Measurements from ENCODE around the gene FH. TPM values are rescaled to one million over a fixed set of nuclear protein-coding genes. Genes with fewer than 3 reads are reported as not detected.

FH gene
- total RNA-seq, 1 donor from 2014 or later, result 53.6 TPM

DNA sequence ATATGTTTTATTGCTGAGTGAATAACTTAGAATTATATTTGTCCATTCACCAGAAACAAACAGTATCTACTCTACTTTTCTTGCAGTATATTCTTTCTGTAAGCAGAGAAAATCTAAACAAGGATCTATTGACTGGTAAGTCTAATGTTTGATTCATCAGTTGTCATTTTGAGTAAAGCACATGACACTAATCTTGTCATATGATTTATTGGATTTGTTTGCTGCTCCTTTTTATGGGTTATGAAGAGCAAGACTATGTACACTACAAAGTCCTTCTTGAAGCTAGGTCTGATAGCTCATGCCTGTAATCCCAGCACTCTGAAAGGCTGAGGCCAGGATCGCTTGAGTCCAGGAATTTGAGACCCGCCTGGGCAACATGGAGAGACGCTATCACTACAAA is 36.0 kb upstream of the FH start:
- no peak for DNase-seq (ENCODE audit: low read depth)
- TF ChIP-seq, protein P1, sequence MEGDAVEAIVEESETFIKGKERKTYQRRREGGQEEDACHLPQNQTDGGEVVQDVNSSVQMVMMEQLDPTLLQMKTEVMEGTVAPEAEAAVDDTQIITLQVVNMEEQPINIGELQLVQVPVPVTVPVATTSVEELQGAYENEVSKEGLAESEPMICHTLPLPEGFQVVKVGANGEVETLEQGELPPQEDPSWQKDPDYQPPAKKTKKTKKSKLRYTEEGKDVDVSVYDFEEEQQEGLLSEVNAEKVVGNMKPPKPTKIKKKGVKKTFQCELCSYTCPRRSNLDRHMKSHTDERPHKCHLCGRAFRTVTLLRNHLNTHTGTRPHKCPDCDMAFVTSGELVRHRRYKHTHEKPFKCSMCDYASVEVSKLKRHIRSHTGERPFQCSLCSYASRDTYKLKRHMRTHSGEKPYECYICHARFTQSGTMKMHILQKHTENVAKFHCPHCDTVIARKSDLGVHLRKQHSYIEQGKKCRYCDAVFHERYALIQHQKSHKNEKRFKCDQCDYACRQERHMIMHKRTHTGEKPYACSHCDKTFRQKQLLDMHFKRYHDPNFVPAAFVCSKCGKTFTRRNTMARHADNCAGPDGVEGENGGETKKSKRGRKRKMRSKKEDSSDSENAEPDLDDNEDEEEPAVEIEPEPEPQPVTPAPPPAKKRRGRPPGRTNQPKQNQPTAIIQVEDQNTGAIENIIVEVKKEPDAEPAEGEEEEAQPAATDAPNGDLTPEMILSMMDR (IDR thresholded peaks at IDR 0.05; ENCODE audit: insufficient read depth, low read length, poor library complexity, severe bottlenecking), result no peak
- no peak overlapping the region for H3K4me3 ChIP-seq (ENCODE audit: low read depth, low read length)
- H3K36me3 ChIP-seq (ENCODE audit: control insufficient read depth, insufficient read depth, low read length), result no peaks in the 10 kb centered on the region
- H3K27me3 ChIP-seq (ENCODE audit: control insufficient read depth, insufficient read depth, low read length), result no peaks in the 10 kb centered on the region

DNA sequence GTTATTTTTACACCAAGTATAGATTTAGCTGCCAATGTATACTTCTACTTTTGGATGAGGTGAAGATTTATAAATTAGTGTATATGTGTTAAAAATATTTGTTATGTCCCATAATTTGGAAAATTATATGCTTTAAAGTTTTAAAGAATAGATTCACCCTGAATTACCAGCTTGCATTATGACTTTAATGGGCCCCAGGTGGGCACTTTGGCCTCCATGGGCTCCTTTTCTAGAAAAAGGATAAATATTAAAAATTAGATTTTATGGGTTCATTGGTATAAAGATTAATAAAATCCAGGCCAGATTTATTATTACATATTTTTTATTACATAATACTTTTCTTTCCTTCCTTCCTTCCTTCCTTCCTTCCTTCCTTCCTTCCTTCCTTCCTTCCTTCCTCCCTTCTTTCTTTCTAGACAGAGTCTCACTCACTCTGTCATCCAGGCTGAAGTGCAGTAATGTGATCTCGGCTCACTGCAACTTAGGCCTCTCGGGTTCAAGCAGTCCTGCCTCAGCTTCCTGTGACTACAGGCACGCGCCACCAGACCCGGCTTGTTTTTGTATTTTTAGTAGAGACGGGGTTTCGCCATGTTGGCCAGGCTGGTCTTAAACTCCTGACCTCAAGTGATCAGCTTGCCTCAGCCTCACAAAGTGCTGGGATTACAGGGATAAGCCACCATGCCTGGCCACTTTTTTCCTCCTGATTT is 34.5 kb upstream of the FH start:
- no peaks in the 10 kb centered on the region for H3K27me3 ChIP-seq (ENCODE audit: control insufficient read depth, insufficient read depth, low read length)
- TF ChIP-seq, protein P1 (IDR thresholded peaks at IDR 0.05; ENCODE audit: insufficient read depth, low read length, poor library complexity, severe bottlenecking), result no peak
- no peak for DNase-seq (ENCODE audit: low read depth)
- H3K4me3 ChIP-seq (ENCODE audit: low read depth, low read length), result no peak overlapping the region
- no peaks in the 10 kb centered on the region for H3K36me3 ChIP-seq (ENCODE audit: control insufficient read depth, insufficient read depth, low read length)

DNA sequence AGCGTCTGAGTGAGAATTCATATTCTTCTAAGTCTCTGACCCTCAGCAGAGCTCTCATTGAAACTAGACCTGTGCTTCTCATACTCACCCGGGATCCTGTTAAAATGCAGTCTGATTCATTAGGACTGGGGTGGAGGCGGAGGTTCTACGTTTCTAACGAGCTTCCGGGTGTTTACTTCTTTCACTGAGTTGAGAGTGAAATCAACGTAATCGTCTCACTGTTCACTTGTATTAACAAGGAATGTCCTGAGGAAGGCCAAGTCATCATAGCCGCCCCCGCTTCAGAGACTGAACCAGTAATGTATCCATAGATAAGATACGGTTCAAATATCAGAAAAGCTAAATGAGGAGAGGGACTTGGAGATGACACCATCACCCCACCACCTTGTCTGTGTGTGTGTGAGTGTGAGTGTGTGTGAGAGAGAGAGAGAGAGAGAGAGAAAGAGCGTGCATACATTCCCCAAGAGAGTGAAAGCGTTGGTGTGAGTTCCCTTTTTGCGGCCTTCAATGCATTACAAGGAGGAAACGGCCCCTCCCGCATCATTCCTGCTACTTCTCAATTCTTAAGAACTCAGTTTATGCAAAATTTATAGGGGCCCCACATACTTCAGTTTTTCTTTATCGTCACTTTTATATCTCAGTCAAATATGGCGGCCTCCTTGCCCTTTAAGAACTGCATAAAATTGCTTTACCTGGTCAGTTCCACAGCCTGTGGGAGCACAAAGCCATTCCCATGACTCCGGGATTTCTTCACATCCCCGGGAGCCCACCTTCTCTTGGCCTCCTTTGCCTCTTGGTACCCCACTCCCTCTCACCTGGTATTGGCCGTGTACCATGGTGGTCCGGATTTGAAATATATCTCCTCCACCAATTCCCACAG is 32.4 kb upstream of the FH start:
- no peak for DNase-seq (ENCODE audit: low read depth)
- H3K36me3 ChIP-seq (ENCODE audit: control insufficient read depth, insufficient read depth, low read length), result no peaks in the 10 kb centered on the region
- TF ChIP-seq, protein P1 (IDR thresholded peaks at IDR 0.05; ENCODE audit: insufficient read depth, low read length, poor library complexity, severe bottlenecking), result no peak
- no peak overlapping the region for H3K4me3 ChIP-seq (ENCODE audit: low read depth, low read length)
- H3K27me3 ChIP-seq (ENCODE audit: control insufficient read depth, insufficient read depth, low read length), result no peaks in the 10 kb centered on the region

DNA sequence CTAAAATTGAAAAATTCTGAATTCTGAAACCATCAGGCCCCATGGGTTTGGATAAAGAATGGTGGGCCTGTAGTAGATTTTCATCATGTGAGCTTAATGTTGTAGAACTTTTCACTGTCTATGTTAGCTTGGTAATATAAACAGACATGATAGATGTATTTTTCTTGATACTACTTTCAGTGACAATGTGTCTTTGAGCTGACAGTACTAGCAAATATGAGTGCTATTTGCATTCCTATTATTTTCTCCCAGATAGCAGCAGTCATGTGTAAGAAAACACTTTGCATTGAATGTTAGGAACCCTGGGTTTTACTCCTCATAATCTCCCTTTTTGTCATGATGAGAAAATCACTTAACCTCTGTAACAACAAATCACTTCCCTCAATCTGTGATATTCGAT is 30.8 kb upstream of the FH start:
- Histone ChIP-seq H3K36me3 (ENCODE audit: control insufficient read depth, insufficient read depth, low read length) (no peaks in the 10 kb centered on the region), H3K27me3 (ENCODE audit: control insufficient read depth, insufficient read depth, low read length) (no peaks in the 10 kb centered on the region), H3K4me3 (ENCODE audit: low read depth, low read length) (no peak overlapping the region)
- DNase-seq (ENCODE audit: low read depth), result no peak
- TF ChIP-seq, protein P1 (IDR thresholded peaks at IDR 0.05; ENCODE audit: insufficient read depth, low read length, poor library complexity, severe bottlenecking), result no peak

DNA sequence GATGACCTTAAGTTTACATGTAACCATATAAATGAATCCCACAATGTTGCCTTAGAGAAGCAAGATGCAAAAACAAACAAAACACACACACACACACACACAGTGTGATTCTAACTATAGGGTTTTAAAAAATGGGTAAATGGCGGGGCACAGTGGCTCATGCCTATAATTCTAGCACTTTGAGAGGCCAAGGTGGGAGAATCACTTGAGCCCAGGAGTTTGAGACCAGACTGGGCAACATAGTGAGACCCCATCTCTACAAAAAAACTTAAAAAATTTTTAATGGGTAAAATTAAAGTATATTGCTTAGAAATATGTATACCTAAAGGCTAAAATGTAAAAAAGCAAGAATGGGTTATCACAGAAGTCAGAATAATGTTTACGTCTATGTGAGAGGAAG is 28.5 kb upstream of the FH start:
- TF ChIP-seq, protein P1 (IDR thresholded peaks at IDR 0.05; ENCODE audit: insufficient read depth, low read length, poor library complexity, severe bottlenecking), result no peak

More for the DNA sequence above, 28.5 kb upstream of the FH start:
- Histone ChIP-seq H3K4me3 (ENCODE audit: low read depth, low read length) (no peak overlapping the region), H3K36me3 (ENCODE audit: control insufficient read depth, insufficient read depth, low read length) (no peaks in the 10 kb centered on the region), H3K27me3 (ENCODE audit: control insufficient read depth, insufficient read depth, low read length) (no peaks in the 10 kb centered on the region)
- DNase-seq (ENCODE audit: low read depth), result no peak

All from kidney epithelial cell (primary cell).